ENCODE data around the gene SERPINH1.

The SERPINH1 gene

GRCh38 chr11:75538150-75538942 lies 23.7 kb upstream of the SERPINH1 start:
- TF ChIP-seq CTCF (IDR thresholded peaks at IDR 0.05; ENCODE audit: insufficient read depth, low read depth, low read length, missing control alignments): no peak
- no peak for DNase-seq (ENCODE audit: low read depth)
- H3K4me3 ChIP-seq (ENCODE audit: low read length): no peak overlapping the region

GRCh38 chr11:75539459-75540334 lies 22.4 kb upstream of the SERPINH1 start:
- H3K4me3 ChIP-seq (ENCODE audit: low read length): no peak overlapping the region
- no peak for DNase-seq (ENCODE audit: low read depth)
- TF ChIP-seq CTCF (IDR thresholded peaks at IDR 0.05; ENCODE audit: insufficient read depth, low read depth, low read length, missing control alignments): no peak

- DNase-seq (ENCODE audit: low read depth): no peak
- TF ChIP-seq CTCF (IDR thresholded peaks at IDR 0.05; ENCODE audit: insufficient read depth, low read depth, low read length, missing control alignments): no peak
- no peak overlapping the region for H3K4me3 ChIP-seq (ENCODE audit: low read length)
Observed at GRCh38 chr11:75541193-75542087, 20.6 kb upstream of the SERPINH1 start.

GRCh38 chr11:75542088-75542438 lies 20.0 kb upstream of the SERPINH1 start:
- TF ChIP-seq CTCF (IDR thresholded peaks at IDR 0.05; ENCODE audit: insufficient read depth, low read depth, low read length, missing control alignments): no peak
- no peak for DNase-seq (ENCODE audit: low read depth)
- H3K4me3 ChIP-seq (ENCODE audit: low read length): no peak overlapping the region

- TF ChIP-seq CTCF (IDR thresholded peaks at IDR 0.05; ENCODE audit: insufficient read depth, low read depth, low read length, missing control alignments): no peak
Observed at GRCh38 chr11:75543806-75544205, 18.2 kb upstream of the SERPINH1 start.

GRCh38 chr11:75547177-75547576 lies 14.9 kb upstream of the SERPINH1 start:
- no peak for TF ChIP-seq CTCF (IDR thresholded peaks at IDR 0.05; ENCODE audit: insufficient read depth, low read depth, low read length, missing control alignments)
- H3K4me3 ChIP-seq (ENCODE audit: low read length): no peak overlapping the region
- DNase-seq (ENCODE audit: low read depth): no peak

More at GRCh38 chr11:75543806-75544205, 18.2 kb upstream of the SERPINH1 start:
- DNase-seq (ENCODE audit: low read depth): no peak
- H3K4me3 ChIP-seq (ENCODE audit: low read length): no peak overlapping the region

Data from epithelial cell of esophagus (primary cell).